Activated T-cell treated with anti-CD3 and anti-CD28 coated beads, Interleukin-2, amount 50 U/mL, for 4 hours (primary cell): ENCODE data around the gene NTN1. TPM values are rescaled to one million over a fixed set of nuclear protein-coding genes. Genes with fewer than 3 reads are reported as not detected.
"Not testable (repeated sequence)": the region's sequence is repeated elsewhere in the genome, so short reads cannot be mapped to it uniquely, and the experiment has no call there.

Experiments
- ATAC-seq, 2 donors: fragments of 200-7000 bp; cut with Tn5 transposase; one replicate each; pipeline ENCODE4 v1.10.0; 2021
- DNase-seq: peaks from one replicate; pipeline ENCODE4 v3.0.0-alpha.2; 2020
- H3K27me3 Mint-ChIP-seq: one replicate; pipeline ENCODE4 v1.8.0; 2021; ENCODE audit warnings: low read depth, mixed read lengths
- H3K36me3 Mint-ChIP-seq: one replicate; pipeline ENCODE4 v1.8.0; 2022; ENCODE audit warnings: mixed read lengths; ENCODE audit not compliant: insufficient read depth
- H3K4me1 Mint-ChIP-seq: one replicate; pipeline ENCODE4 v1.8.0; 2021; ENCODE audit warnings: low read depth, mixed read lengths
- H3K4me3 Mint-ChIP-seq: one replicate; pipeline ENCODE4 v1.8.0; 2021; ENCODE audit warnings: mild to moderate bottlenecking, moderate library complexity, mixed read lengths
- H3K9me3 Mint-ChIP-seq: one replicate; pipeline ENCODE4 v1.8.0; 2021; ENCODE audit warnings: mixed read lengths
- total RNA-seq, 3 donors: library from RNA; stranded (reverse); gene quantifications; one replicate each; pipeline ENCODE4 v1.2.1, GENCODE V29; 2021

Gene NTN1
- total RNA-seq, 3 donors from 2014 or later, result 0.53 to 0.71 (median 0.55) TPM

DNA sequence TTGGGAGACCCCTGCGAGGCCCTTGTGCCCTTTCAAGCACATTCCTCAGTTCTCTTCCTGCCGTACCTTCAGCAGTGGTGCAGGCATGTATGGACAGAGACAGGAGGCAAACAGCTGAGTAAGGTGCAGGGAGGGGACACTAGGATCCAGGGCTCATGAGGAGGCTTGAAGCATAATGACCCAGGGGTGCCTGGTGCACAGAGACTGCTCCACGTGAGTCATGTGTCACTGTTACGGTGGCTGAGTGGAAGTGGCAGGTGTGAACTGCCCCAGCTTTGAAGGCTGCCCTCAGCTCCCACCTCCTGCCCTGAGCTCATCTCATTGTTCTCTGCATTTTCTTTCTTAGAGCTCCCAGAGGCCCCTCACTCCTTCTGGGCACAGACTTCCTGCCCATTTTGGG, 124.8 kb downstream of the NTN1 start:
- no peak for ATAC-seq
- H3K36me3 Mint-ChIP-seq, result no peaks in the 10 kb centered on the region
- no peak overlapping the region for H3K4me3 Mint-ChIP-seq
- peaks cover 20% of the 10 kb centered on the region for H3K27me3 Mint-ChIP-seq
- no peaks in the 10 kb centered on the region for H3K9me3 Mint-ChIP-seq
- no peaks in the 10 kb centered on the region for H3K4me1 Mint-ChIP-seq
- no peak for DNase-seq

DNA sequence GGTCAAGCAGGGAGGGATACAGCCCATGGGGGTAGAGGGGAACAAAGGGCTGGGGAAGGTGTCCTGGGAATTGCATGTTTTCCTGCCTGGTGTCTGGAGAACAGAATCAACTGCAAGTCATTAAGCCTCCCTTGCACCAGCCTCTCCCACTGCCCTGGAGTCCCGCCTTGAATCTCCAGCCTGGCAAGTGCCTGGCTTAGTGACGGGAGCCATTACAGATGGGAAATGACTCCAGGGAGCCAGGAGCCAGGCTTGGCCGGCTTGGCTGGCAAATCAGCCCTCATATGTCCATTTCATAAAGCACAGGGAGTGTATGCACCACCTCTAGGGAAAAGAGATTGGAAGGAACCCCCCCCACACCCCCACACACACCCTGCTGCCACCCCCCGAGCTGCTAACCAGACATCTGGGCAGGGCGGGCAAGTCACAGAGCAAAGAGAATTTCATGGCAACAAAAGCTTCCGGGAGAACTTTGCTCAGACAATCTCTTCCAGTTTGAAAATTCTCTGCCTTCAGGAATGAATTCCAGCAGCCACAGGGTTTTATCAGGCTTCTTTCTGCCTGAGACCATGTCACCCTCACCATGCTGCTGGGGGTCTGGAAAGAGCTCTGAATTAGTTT, 127.7 kb downstream of the NTN1 start:
- ATAC-seq (no peak), DNase-seq (no peak)
- Mint-ChIP-seq H3K4me3 (no peak overlapping the region), H3K36me3 (no peaks in the 10 kb centered on the region), H3K4me1 (no peaks in the 10 kb centered on the region), H3K9me3 (no peaks in the 10 kb centered on the region), H3K27me3 (peaks cover 20% of the 10 kb centered on the region)

DNA sequence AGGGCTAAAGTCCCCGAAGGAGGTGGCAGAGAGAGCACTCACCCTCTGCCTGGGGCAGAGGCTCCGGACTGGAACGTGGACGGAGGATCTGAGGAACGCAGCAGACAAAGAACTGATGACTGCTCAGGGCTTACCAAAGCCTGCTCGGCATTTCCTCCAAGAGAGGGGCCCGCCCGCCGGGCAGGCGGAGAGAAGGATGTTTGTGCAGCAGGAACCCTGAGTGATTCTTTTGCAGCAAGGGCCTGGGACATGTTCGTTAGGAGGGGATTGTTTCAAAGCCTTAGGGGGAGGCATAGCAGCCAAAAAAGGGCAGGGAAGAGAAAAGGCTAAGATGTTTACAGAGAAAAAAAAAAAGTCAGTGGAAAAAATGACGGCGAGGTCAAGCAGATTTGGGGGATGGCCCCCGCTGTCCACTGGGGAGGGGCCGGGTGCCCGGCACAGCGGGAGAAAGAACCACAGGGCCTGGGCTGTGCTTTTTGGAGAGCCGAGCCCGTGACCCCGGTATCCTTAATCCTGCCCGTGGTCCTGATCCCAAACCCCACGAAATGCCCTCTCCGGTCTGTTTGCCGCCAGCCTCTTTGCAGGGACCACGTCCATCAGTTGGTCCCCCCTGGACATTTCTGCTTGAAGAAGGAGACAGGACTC, 129.3 kb downstream of the NTN1 start:
- H3K9me3 Mint-ChIP-seq, result no peaks in the 10 kb centered on the region
- H3K36me3 Mint-ChIP-seq, result no peaks in the 10 kb centered on the region
- H3K4me1 Mint-ChIP-seq, result no peaks in the 10 kb centered on the region
- ATAC-seq, result no peak
- H3K4me3 Mint-ChIP-seq, result no peak overlapping the region
- H3K27me3 Mint-ChIP-seq, result peaks cover 20% of the 10 kb centered on the region
- DNase-seq, result no peak

DNA sequence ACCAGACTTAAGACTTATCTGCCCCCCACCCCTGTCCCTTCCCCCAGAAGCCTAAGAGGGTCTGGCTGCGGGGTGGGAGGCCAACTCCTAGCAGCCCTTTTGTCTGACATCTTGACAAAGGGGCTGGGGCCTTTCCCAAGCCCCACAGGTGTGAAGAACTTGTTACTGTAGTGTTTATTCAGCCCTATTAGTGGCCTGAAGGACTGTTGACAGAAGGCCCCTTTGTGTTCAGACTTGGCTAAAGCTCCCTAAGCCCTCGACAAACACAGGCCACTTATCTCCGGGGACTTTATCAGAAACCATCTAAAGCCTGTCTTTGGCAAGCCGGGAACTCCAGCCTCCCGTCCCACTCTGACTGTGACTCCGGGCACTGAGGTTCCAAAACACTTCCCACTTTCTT, 129.8 kb downstream of the NTN1 start:
- Mint-ChIP-seq H3K4me1 (no peaks in the 10 kb centered on the region), H3K27me3 (peaks cover 20% of the 10 kb centered on the region), H3K36me3 (no peaks in the 10 kb centered on the region), H3K9me3 (no peaks in the 10 kb centered on the region), H3K4me3 (no peak overlapping the region)
- DNase-seq (no peak), ATAC-seq (no peak)

DNA sequence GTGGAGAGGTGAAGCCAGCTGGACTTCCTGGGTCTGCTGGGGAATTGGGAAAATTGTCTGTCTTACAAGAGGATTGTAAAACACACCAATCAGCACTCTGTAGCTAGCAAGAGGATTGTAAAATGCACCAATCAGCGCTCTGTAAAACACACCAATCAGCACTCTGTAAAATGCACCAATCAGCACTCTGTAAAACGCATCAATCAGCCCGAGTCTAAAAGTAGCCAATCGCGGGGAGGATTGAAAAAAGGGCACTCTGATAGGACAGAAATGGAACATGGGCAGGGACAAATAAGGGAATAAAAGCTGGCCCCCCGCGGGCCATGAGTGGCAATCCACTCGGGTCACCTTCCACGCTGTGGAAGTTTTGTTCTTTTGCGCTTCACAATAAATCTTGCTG, 130.4 kb downstream of the NTN1 start:
- ATAC-seq, H3K4me1 Mint-ChIP-seq, H3K9me3 Mint-ChIP-seq, H3K4me3 Mint-ChIP-seq, DNase-seq, H3K36me3 Mint-ChIP-seq: not testable (repeated sequence)
- peaks cover 20% of the 10 kb centered on the region for H3K27me3 Mint-ChIP-seq

DNA sequence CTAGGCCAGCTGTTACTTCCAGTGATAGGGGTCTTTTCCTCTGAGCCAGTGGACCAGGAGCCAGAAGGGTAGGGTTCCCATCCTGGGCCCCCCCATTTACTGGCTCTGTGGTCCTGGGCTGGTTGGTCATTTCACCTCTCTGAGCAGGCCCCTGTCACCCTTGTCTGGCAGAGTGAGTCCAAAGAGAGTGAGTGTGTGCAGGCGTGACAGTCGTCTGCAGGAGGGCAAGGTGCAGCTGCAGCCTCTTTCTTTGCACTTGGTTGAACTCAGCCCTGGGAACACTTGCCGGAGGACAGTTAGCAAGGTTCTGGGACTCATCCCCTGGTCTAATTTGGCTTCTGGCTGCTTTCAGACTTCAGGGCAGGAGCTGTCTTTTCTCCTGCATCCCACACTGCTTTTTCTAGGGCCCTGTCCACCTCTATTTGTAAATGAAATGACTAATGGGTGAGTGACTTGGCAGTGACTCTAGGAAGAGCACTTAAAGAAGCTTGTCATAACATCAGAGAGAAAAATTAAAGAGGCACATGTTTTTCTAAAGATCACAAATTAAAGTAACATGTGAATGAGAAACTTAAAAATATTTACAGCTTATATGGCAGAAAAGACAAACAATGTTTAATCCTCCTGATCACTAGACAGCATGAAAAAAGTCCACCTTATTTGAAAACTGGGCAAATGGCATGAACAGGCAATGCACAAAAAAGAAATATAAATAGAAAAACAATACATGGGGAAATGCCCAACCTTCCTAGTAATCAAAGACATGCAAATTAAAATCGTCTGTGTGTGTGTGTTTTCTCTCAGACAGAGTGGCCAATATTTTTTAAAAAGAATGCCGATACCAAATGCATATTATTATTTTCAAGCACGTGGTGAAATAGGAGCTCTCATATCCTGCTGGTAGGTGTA, 137.5 kb downstream of the NTN1 start:
- Mint-ChIP-seq H3K27me3 (peaks cover 4% of the 10 kb centered on the region), H3K4me3 (no peak overlapping the region), H3K4me1 (no peaks in the 10 kb centered on the region), H3K9me3 (no peaks in the 10 kb centered on the region), H3K36me3 (no peaks in the 10 kb centered on the region)
- ATAC-seq, result no peak
- DNase-seq, result no peak

DNA sequence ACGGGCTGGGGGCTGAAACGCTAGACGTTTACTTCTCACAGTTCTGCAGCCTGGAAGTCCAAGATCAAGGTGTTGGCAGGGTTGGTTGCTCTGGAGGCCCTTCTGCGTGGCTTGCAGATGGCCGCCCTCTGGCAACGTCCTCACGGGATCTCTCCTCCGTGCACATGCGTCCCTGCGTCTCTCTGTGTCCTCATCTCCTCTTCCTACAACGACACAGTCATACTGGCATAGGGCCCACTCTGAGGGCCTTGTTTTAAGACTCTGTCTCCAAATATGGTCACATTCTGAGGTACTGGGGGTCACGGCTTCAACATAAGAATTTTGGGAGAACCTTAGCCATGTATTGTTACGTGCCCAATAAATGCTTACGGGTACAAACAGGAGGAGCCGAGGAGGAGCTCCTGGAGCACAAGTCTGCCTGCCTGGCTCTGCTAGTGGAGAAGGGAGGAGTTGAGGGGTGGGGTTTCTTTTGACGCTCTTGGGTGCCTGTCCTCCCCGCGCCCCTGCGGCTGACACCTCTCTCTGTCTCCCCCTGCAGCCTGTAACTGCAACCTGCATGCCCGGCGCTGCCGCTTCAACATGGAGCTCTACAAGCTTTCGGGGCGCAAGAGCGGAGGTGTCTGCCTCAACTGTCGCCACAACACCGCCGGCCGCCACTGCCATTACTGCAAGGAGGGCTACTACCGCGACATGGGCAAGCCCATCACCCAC, 141.1 kb downstream of the NTN1 start:
- Mint-ChIP-seq H3K36me3 (no peaks in the 10 kb centered on the region), H3K4me1 (no peaks in the 10 kb centered on the region), H3K9me3 (no peaks in the 10 kb centered on the region), H3K4me3 (no peak overlapping the region), H3K27me3 (peaks cover 4% of the 10 kb centered on the region)
- ATAC-seq, result no peak
- DNase-seq, result no peak

DNA sequence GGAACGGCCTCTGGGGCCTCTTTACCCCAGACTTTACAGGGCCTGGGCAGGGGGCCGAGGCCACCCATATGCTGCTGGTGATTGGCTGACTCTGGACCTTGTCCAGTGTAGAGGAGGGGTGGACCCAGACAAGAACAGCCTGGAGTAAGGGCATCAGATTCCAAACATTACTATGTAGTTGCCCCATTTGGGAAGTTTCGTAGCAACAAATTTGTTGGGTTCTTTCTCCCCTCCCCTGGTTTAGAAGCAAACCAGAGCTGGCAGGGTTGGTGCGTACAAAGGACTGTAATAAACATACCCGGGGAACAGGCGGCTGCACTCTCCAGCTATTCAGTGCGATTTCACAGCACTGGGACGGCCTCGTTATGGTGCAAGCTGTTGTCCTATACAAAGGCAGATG, 145.5 kb downstream of the NTN1 start:
- H3K27me3 Mint-ChIP-seq, result peaks cover 13% of the 10 kb centered on the region
- no peaks in the 10 kb centered on the region for H3K36me3 Mint-ChIP-seq
- no peaks in the 10 kb centered on the region for H3K4me1 Mint-ChIP-seq
- DNase-seq, result no peak
- H3K4me3 Mint-ChIP-seq, result no peak overlapping the region
- ATAC-seq, result no peak
- H3K9me3 Mint-ChIP-seq, result no peaks in the 10 kb centered on the region

DNA sequence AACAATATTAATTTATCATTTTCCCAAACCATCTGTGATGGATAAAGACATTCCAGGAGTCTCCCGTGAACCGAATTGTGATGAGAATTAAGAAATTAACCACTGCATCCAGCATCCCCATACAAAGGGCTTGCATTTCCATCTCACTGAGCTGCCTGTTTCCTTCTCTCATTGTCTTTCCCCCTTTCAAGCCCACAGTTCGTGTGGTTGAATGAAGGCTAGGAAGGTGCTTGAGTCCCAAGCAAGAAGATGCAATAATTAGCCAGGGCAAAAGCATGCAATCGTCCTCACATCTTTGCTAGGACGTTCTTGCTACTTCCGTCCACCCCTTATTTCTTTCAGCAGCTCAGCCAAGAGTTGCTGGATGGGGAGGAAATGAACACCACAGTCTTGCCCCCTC, 146.1 kb downstream of the NTN1 start:
- ATAC-seq, result no peak
- H3K4me3 Mint-ChIP-seq, result no peak overlapping the region
- no peaks in the 10 kb centered on the region for H3K9me3 Mint-ChIP-seq
- H3K27me3 Mint-ChIP-seq, result peaks cover 13% of the 10 kb centered on the region
- no peak for DNase-seq
- H3K4me1 Mint-ChIP-seq, result no peaks in the 10 kb centered on the region
- no peaks in the 10 kb centered on the region for H3K36me3 Mint-ChIP-seq

DNA sequence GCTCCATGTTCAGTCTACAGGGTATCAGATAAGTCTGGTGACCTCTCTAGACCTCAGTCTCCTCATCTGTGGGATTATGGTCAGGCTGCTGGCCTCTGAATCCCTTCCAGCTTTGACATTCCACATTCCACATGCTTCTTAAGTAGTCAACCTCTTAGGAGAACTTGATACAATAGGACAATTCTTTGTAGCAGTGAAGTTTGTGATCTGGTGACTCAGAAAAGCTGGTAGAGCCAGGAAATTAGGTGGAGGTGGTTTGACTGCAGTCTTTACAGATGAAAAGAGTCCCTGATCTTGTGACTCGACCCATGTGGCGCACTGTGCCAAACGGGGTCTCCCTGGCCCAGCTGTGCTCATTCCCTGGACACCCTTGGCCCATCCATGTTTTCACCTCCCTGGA, 147.8 kb downstream of the NTN1 start:
- Mint-ChIP-seq H3K27me3 (peaks cover 13% of the 10 kb centered on the region), H3K4me1 (no peaks in the 10 kb centered on the region), H3K9me3 (no peaks in the 10 kb centered on the region), H3K4me3 (no peak overlapping the region), H3K36me3 (no peaks in the 10 kb centered on the region)
- DNase-seq (no peak), ATAC-seq (no peak)

DNA sequence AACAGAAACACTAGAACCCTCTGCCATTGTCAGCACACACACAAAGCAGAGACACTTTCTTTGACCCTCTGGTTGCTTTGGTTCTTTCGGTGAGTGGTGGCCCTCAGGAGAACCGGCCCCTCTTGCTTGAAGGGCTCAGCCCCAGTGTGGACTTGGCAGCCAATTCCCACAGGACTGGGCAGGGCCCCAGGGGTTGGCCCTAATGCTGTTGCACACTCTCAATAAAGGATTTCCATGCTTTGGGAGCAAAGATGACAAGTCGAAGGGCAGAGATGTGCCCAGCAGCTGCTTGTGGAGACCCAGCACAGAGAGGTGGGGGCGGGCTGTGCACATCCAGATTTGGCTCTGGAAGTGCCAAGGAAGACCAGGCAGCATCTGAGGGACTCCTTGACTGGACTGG, 149.0 kb downstream of the NTN1 start:
- no peaks in the 10 kb centered on the region for H3K4me1 Mint-ChIP-seq

DNA sequence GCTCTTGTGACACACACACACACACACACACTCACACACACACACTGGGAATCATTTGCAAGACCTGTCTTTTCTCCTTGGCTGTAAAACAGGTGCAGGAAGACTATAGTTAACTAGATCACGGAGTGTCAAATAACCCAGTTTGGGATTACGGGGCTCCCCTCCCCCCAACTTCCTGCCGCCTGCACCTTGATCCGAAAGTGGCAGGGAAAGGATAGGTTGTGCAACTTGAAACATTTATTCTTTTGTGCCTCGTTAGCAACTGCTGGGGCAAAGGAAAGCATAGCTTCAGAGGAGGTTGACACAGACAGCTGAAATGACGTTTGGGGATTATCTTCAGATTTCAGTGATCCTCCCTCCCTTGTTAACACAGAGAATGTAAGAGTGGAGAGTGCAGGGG, 149.5 kb downstream of the NTN1 start:
- no peaks in the 10 kb centered on the region for H3K9me3 Mint-ChIP-seq
- no peak for ATAC-seq
- no peaks in the 10 kb centered on the region for H3K36me3 Mint-ChIP-seq
- DNase-seq, result no peak
- no peaks in the 10 kb centered on the region for H3K4me1 Mint-ChIP-seq
- H3K4me3 Mint-ChIP-seq, result no peak overlapping the region
- H3K27me3 Mint-ChIP-seq, result peaks cover 13% of the 10 kb centered on the region

More for the DNA sequence above, 149.0 kb downstream of the NTN1 start:
- Mint-ChIP-seq H3K36me3 (no peaks in the 10 kb centered on the region), H3K9me3 (no peaks in the 10 kb centered on the region), H3K4me3 (no peak overlapping the region), H3K27me3 (peaks cover 13% of the 10 kb centered on the region)
- ATAC-seq, result no peak
- no peak for DNase-seq

DNA sequence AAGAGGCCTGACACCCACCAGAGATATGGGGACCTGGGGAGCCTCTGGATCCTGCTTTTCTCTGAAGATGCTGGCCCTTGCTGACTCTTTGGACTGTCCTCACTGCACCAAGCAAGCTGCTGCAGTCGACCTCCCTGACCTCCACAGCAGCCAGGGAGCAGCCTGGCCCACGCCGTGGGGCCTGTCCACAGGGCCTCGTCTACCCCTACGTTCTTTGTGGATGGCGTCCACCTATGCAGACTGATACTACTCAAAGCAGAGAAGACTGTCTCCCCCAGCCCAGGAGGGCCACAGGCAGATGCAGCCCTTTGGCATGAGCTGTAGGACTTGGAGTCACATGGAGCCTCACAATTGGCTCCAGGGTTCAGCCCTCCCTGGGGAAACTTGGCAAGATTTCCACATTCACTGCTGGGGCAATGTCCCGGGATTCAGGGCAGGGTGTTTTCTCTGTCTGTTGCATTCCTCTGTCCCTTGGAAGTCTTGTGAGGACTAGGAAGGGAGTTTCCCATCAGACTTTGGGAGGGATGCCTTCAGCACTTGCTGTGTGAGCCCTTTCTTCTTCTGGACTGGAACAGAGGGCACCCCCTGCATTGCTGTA, 152.2 kb downstream of the NTN1 start:
- DNase-seq (no peak), ATAC-seq (no peak)
- Mint-ChIP-seq H3K4me3 (no peak overlapping the region), H3K9me3 (no peaks in the 10 kb centered on the region), H3K36me3 (no peaks in the 10 kb centered on the region), H3K27me3 (peaks cover 10% of the 10 kb centered on the region), H3K4me1 (no peaks in the 10 kb centered on the region)

DNA sequence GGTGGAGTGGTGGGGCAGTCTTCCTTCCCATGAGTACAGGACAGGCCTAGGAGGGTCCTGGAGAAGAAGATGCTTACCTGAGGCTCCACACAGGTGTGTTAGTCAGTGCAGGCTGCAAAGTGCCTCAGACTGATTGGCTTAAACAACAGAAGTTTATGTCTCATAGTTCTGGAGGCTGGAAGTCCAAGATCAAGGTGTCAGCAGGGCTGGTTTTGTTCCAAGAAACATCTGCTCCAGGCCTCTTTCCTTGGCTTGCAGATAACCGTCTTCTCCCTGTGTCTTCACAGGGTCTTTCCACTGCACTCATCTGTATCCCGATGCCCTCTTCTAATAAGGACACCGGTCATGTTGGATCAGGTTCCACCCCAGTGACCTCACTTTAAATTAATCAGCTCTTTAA, 153.0 kb downstream of the NTN1 start:
- Mint-ChIP-seq H3K27me3 (peaks cover 9% of the 10 kb centered on the region), H3K4me3 (no peak overlapping the region), H3K9me3 (no peaks in the 10 kb centered on the region), H3K36me3 (no peaks in the 10 kb centered on the region), H3K4me1 (no peaks in the 10 kb centered on the region)
- no peak for ATAC-seq
- DNase-seq, result no peak
